RCC 7860 (cell line): Measurements from ENCODE around the gene BAZ1A.
"Not testable (repeated sequence)": the region's sequence is repeated elsewhere in the genome, so short reads cannot be mapped to it uniquely, and the experiment has no call there.

ENCODE experiments used
- DNase-seq: peaks from one replicate; pipeline ENCODE4 v3.0.0-alpha.2; 2015; ENCODE audit warnings: low spot score
- FAIRE-seq: peaks from 2 replicates; lab custom pipeline; 2012; peaks lifted over from hg19 to GRCh38; lab: Jason Lieb, UNC

The BAZ1A gene

GRCh38 chr14:34792598-34792997, 82.6 kb downstream of the BAZ1A start:
- no peak for DNase-seq
- FAIRE-seq: no peak

- DNase-seq (no peak), FAIRE-seq (no peak)
Observed at GRCh38 chr14:34785223-34786006, 89.7 kb downstream of the BAZ1A start.

GRCh38 chr14:34782031-34782430, 93.1 kb downstream of the BAZ1A start:
- DNase-seq: no peak
- FAIRE-seq: no peak

GRCh38 chr14:34781242-34781641, 93.9 kb downstream of the BAZ1A start:
- peak; percentile 59 for DNase-seq
- no peak for FAIRE-seq

- FAIRE-seq: no peak
Observed at GRCh38 chr14:34780646-34781045, 94.5 kb downstream of the BAZ1A start.

GRCh38 chr14:34778744-34779143, 96.4 kb downstream of the BAZ1A start:
- FAIRE-seq (no peak), DNase-seq (no peak)

More at GRCh38 chr14:34780646-34781045, 94.5 kb downstream of the BAZ1A start:
- DNase-seq: no peak

- no peak for FAIRE-seq
- no peak for DNase-seq
Observed at GRCh38 chr14:34776611-34777010, 98.5 kb downstream of the BAZ1A start.

- FAIRE-seq (no peak), DNase-seq (no peak)
Observed at GRCh38 chr14:34775922-34776321, 99.2 kb downstream of the BAZ1A start.

- no peak for DNase-seq
- no peak for FAIRE-seq
Observed at GRCh38 chr14:34775342-34775741, 99.8 kb downstream of the BAZ1A start.

GRCh38 chr14:34770901-34771300, 104.3 kb downstream of the BAZ1A start:
- DNase-seq: no peak
- no peak for FAIRE-seq

GRCh38 chr14:34766606-34767005, 108.6 kb downstream of the BAZ1A start:
- DNase-seq (no peak), FAIRE-seq (no peak)

GRCh38 chr14:34766060-34766459, 109.1 kb downstream of the BAZ1A start:
- DNase-seq: no peak
- FAIRE-seq: no peak

GRCh38 chr14:34755215-34755614, 119.9 kb downstream of the BAZ1A start:
- FAIRE-seq (no peak), DNase-seq (no peak)

GRCh38 chr14:34754687-34755086, 120.5 kb downstream of the BAZ1A start:
- no peak for DNase-seq
- FAIRE-seq: no peak

- no peak for DNase-seq
- no peak for FAIRE-seq
Observed at GRCh38 chr14:34750670-34751069, 124.5 kb downstream of the BAZ1A start.

- no peak for DNase-seq
- FAIRE-seq: no peak
Observed at GRCh38 chr14:34750233-34750632, 124.9 kb downstream of the BAZ1A start.

- DNase-seq (no peak), FAIRE-seq (no peak)
Observed at GRCh38 chr14:34749408-34749807, 125.8 kb downstream of the BAZ1A start.

- FAIRE-seq: no peak
- no peak for DNase-seq
Observed at GRCh38 chr14:34742270-34743115, 132.7 kb downstream of the BAZ1A start.

- FAIRE-seq (no peak), DNase-seq (no peak)
Observed at GRCh38 chr14:34741840-34742239, 133.3 kb downstream of the BAZ1A start.

- not testable (repeated sequence) for FAIRE-seq, DNase-seq
Observed at GRCh38 chr14:34740139-34740538, 135.0 kb downstream of the BAZ1A start.

GRCh38 chr14:34737079-34737478, 138.1 kb downstream of the BAZ1A start:
- not testable (repeated sequence) for FAIRE-seq, DNase-seq

GRCh38 chr14:34733245-34733644, 141.9 kb downstream of the BAZ1A start:
- no peak for FAIRE-seq

More at GRCh38 chr14:34733245-34733644, 141.9 kb downstream of the BAZ1A start:
- peak; percentile 15 for DNase-seq
